Umbilical cord (tissue), 2 donors: Measurements from ENCODE around the gene OR8B8. TPM values are rescaled to one million over a fixed set of nuclear protein-coding genes. Genes with fewer than 3 reads are reported as not detected.
"Not testable (repeated sequence)": the region's sequence is repeated elsewhere in the genome, so short reads cannot be mapped to it uniquely, and the experiment has no call there.

Source experiments
- DNase-seq: peaks from one replicate; pipeline ENCODE4 v3.0.0-alpha.2; 2015; ENCODE audit warnings: low spot score
- total RNA-seq: library from RNA; depleted of rRNA; stranded (reverse); fragments of >200 nt; gene quantifications from one replicate; pipeline ENCODE4 v1.2.3, GENCODE V29; 2014; ENCODE audit warnings: low replicate concordance; ENCODE audit not compliant: insufficient read depth

The OR8B8 gene
- total RNA-seq, 1 donor from 2014 or later: 4.6 TPM

DNA sequence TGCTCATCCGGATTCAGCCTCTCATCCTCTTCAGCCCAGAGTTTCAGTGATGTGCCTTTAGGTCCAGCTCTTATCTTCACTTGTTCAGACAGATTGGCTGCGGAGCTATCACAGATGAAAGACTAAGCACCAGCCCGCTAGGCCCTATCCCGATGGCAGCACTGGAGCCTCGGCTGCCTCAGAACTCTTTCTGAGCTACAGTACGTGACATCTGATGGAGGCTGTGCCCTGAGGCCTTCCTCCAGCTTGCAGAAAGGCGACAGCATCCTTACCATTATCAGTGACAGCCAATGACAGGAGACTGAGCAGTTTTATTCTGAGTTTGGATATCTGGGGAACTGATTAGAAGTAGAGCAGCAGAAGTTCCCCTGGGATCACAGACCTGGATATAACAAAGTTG, 4.0 kb downstream of the OR8B8 start:
- DNase-seq: no peak

DNA sequence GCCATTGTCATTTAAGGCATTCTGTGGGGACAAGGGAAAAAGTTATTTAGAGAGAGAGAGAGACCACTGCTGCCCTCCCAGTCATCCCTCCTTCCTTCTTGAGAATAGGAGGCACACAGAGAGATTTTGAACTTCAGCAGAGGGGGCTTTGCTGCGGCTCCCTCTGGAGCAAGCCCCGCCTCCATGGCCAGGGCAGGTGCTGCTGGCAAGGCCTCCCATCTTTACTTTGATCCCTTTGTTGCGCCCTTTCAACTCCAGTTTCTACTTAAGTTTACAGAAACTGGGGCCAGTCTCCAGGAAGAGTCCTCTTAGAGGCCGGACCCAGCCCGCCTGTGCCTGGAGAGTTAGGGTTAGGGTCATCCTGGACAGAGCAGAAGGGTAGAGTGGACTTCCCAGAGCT, 4.4 kb downstream of the OR8B8 start:
- no peak for DNase-seq

DNA sequence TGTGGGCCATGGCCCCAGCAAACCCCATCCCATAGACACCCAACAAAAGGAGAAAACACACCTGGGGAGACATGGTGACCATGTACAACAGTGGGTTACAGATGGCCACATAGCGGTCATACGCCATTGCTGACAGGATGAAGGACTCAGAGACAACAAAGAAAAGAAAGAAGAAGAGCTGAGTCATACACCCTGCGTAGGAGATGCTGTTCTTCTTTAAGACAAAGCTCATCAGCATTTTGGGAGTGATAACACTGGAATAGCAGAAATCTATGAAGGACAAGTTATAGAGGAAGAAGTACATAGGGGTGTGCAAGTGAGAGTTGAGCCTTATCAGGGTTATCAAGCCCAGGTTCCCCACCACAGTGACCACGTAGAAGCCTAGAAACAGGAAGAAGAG, 4.9 kb downstream of the OR8B8 start:
- DNase-seq: no peak

DNA sequence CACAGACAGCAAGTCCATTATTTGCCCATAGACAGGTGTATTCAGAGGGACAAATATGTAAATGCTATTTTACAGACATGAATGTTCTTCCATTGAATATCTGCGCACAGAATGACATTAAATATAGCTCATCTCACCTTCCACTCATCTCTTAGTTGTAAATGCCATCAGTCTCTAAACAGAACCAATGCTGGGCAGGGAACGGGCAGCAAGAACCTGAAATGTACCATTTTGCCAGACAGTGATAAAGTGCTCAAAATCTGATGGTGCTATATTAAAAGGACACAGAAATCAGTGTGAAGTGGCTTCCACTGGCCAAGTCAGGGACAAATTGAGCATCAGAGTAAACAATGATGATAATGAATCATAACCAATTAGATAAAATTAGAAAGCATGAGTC, 10.8 kb downstream of the OR8B8 start:
- DNase-seq: no peak

DNA sequence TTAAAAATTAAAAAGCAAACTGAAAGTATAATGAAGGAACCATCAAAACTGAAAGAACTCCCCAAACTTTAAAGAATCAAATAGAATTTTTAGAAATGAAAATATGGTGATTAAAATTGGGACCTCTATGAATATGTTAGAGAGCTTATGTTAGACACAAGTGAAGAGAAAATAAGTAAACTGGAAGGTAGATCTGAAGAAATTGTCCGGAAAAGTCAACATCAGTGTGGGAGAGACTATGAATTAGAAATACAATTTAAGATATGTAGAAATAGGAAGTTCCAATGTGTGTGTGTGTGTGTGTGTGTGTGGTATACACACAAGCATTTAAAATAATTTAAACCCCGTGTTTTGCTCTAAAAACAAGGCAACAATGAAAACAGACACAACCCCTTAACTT, 15.9 kb downstream of the OR8B8 start:
- DNase-seq: no peak

DNA sequence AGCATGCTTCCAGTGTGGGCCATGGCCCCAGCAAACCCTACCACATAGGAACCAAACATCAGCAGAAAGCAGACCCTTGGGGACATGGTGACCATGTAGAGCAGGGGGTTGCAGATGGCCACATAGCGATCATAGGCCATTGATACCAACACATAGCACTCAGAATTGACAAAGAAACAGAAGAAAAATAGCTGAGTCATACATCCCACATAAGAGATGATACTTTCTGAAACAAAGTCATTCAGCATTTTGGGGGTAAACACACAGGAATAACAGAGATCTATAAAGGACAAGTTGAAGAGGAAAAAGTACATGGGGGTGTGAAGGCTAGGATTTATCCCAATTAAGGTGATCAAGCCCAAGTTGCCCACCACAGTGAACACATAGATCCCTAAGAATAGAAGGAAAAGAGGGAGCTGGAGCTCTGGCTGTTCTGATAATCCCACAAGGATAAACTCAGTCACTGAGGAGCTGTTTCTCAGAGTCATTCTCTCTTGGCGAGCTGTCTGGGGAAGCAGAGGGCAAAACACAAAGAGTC, 21.0 kb downstream of the OR8B8 start, which contains the start of gene OR8B4:
OR8B4 (minus strand) TSS at position 488 of the 538 bp plus-strand sequence; CDS start at position 488, 0 bp downstream.
- no peak for DNase-seq

DNA sequence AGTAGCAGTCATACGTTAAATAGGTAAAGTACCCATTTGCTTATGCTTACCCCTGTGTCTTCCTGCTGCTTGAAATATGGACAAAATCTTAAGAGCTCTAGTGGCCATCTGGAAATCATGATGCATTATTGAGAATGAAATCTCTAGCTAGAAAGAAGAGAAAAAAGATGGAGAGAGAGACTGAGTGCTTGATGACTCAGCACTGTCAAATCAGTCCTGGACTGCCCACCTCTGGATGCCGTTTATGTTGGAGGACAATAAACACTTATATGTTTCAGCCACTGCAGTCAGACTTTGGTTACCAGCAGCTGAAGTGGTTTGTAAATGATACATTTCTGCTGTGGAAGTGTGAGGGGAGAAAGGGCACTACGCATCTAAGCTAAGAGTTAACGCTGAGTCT, 24.5 kb downstream of the OR8B8 start:
- DNase-seq: no peak

DNA sequence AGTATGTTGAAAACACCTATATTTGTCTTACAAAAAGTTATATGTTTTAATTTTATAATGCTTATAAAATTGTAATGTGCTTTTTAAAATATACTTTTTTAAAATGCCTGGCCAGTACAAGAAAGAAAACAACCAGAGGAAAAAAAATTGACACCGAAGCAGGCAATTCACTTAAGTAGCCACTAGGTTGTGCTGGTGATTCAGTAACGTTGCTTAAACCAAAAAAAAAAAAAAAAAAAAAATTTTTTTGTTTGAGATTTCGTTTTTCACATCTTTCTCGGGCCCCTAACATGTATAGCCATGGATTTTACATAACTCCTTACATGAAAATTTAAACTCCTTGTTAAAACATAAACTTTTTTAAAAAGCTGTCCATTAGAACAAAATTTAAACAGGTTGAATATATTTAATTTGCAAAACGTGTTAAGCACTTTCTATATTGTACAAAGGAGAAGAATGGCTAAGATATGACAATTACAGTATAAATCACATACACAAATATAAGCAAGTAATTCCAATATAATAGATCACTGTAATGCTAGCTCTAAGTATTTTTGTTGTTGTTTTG, 30.1 kb downstream of the OR8B8 start:
- DNase-seq: peak; percentile 49

DNA sequence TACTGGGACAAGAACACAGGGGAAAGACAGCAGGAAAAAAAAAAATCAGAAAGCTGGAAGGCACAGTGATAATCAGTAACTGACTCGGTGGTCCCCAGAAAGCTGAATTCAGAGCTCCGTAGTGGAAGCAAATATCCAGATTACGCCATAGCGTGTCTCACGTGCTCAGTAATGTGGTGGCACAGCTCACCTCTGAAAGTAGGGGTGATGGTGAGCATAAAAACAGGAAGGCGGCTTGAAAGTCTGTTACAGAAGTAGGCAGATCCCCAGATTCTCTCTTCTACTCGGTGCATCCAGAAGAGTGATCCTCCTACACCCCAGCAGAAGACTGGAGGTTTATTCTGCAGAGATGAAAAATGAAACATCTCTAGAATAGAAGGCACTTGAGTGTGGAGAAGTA, 35.6 kb downstream of the OR8B8 start:
- DNase-seq: no peak

DNA sequence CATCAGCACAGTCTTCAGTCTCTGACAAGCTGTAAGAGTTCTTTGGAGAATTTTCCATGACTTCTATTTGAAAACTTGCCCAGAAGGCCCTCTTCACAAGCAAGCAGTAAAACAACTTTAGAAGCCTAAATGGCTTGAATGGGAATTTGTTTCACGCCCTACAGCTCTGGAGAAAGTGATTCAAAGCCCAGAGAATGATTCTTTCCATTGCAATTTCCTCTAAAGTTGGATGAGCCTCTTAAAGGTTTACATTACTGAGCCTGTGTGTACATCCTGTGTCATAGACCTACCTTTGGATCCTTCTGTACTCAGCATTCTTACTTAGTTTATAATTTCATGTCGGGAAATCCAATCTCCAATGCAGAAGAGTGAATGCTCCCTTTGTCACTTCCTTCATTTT, 39.9 kb downstream of the OR8B8 start:
- no peak for DNase-seq

DNA sequence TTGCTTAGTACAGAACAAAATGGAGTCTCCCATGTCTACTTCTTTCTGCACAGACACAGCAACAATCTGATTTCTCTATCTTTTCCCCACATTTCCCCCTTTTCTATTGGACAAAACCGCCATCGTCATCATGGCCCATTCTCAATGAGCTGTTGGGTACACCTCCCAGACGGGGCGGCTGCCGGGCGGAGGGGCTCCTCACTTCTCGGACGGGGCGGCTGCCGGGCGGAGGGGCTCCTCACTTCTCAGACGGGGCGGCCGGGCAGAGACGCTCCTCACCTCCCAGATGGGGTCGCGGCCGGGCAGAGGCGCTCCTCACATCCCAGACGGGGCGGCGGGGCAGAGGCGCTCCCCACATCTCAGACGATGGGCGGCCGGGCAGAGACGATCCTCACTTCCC, 42.3 kb downstream of the OR8B8 start:
- DNase-seq: not testable (repeated sequence)

DNA sequence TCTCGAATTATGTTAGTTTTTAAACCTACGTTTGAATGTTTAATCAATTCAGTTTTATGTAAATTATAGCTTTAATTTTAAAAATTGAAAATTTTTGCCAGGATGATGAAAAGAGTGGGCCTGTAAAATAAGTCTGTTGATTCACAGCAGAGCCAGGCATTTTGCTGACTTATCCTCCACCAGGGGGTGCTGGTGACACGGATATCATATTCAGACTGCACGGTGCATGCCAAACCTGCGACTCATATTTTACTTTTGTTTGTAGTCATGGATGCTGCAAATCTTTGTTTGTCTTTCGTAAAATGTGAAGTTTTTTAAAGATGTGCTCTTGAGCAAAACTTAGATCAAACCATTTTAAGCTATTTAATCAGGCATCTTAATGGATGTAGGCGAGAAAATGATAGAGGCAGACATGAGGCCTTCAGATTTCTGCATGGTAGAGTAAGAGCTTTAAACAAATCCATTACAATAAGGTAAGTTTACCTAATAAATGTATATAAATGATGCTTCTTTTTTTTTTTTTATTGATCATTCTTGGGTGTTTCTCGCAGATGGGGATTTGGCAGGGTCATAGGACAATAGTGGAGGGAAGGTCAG, 43.1 kb downstream of the OR8B8 start:
- DNase-seq: peak; percentile 52

DNA sequence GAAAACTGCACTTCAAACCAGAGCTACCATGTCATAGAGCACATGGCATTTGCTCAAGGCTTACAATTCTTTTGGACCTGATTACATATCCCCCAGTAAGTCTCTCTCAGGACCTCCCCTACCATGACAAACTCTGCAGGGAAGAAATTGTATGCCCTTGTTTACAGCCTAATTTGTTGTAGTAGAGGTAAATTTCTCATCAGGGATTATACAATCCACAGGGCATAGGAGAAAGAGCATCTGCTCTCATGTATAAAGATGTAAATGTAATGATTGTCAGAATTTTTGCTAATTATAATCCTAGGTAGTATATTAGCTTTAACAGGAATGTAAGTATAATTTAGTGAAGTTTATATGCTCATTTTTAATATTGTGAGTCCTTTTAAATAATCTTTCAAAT, 46.6 kb downstream of the OR8B8 start, which contains the start of gene OR8B3:
OR8B3 (minus strand) TSS at position 101 of the 400 bp plus-strand sequence. CDS start 1,673 bp downstream, outside the sequence.
- DNase-seq: no peak

DNA sequence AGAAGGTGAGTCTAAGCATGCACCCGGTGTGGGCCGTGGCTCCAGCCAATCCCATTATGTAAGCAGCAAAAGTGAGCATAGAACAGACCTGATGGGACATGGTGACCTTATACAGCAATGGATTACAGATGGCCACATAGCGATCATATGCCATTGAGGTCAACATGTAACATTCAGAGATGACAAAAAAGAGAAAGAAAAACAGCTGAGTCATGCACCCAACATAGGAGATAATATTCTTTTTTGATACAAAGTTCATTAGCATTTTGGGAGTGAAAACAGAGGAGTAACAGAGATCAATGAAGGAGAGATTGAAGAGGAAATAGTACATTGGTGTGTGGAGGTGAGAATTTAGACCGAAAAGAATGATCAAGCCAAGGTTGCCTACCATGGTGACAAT, 48.6 kb downstream of the OR8B8 start:
- DNase-seq: not testable (repeated sequence)

DNA sequence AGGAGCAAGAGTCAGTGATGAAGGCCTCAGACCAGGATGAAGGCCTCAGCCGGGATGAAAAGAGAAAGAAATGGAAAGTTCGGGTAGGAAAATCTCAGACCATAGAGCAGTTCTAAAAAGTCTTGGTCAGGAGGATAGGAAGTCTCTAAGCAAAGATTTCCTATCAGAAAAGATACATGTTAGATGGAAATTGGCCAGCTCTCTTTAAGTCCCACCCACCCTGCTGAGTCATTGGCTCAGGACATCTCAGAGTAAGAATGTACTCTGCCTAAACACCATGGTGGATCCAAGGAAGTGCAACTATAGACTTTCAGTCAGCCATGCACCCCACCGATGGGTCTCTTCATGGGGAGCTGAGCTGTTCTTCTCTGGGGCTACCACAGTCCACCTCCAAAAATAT, 51.1 kb downstream of the OR8B8 start:
- DNase-seq: no peak

Other genes starting within 250 kb of the OR8B8 start
- 1.9 TPM for gene OR8G1, start 204.6 kb downstream of the OR8B8 start, total RNA-seq
- not detected for gene OR8G5, start 189.3 kb downstream of the OR8B8 start, total RNA-seq
- gene OR8D1, start 131.7 kb downstream of the OR8B8 start, total RNA-seq: 7.9 TPM
- 1.4 TPM for gene OR8D2, start 125.5 kb downstream of the OR8B8 start, total RNA-seq
- gene OR8B2, start 61.2 kb downstream of the OR8B8 start, total RNA-seq: not detected
- gene OR8B3, start 46.7 kb downstream of the OR8B8 start, total RNA-seq: not detected
- not detected for gene OR8B4, start 20.8 kb downstream of the OR8B8 start, total RNA-seq
- gene OR8B12, start 98.0 kb upstream of the OR8B8 start, total RNA-seq: not detected
- gene OR8A1, start 124.3 kb upstream of the OR8B8 start, total RNA-seq: 7.0 TPM
- gene PANX3, start 165.7 kb upstream of the OR8B8 start, total RNA-seq: not detected
- gene TBRG1, start 177.2 kb upstream of the OR8B8 start, total RNA-seq: 24.3 TPM
- gene SIAE, start 228.0 kb upstream of the OR8B8 start, total RNA-seq: 8.4 TPM
- 8.9 TPM for gene SPA17, start 228.2 kb upstream of the OR8B8 start, total RNA-seq